HCT116 (cell line): ENCODE measurements around the gene ACTN1. TPM values are rescaled to one million over a fixed set of nuclear protein-coding genes. Genes with fewer than 3 reads are reported as not detected.

Experiments
- ATAC-seq: fragments of 200-7000 bp; cut with Tn5 transposase; 2 replicates; pipeline ENCODE4 v1.9.1; 2020; ENCODE audit warnings: mild to moderate bottlenecking, moderate library complexity
- BruUV-seq: library from RNA; stranded (reverse); fragments of 400-500 nt; replicated peaks from 2 replicates; lab custom pipeline; 2021; lab: Mats Ljungman, UMichigan
- CTCF ChIA-PET: fragments of 300-600 bp; sonication (Branson Sonifier 250); formaldehyde crosslinking; loops from one replicate; lab custom pipeline; 2021; ENCODE audit warnings: antibody characterized with exemption; lab: Charles Lee
- POLR2A ChIA-PET: fragments of 300-600, 350-600 bp; sonication (Branson Sonifier 250); formaldehyde crosslinking; loops from one replicate; lab custom pipeline; 2021; ENCODE audit warnings: antibody characterized with exemption; lab: Charles Lee
- RAD21 ChIA-PET, 2 experiments: fragments of 300-600 bp; sonication (Branson Sonifier 250); formaldehyde crosslinking; loops; one replicate each; lab custom pipeline; 2023; ENCODE audit warnings: low total read pairs in 2 of 2; ENCODE audit not compliant: uncharacterized antibody in 2 of 2, unreplicated experiment in 2 of 2, low non-redundant PET in 1 of 2; lab: Charles Lee
- DNase-seq: peaks from one replicate; pipeline ENCODE4 v3.0.0-alpha.2; 2010; ENCODE audit warnings: low read depth, low spot score
- H2AFZ ChIP-seq: fragments of 200-600 bp; shearing (Covaris generic), sonication (generic); 2 replicates; pipeline ENCODE4 v1.6.1; 2017; ENCODE audit warnings: low read depth, mixed run types, mixed read lengths, antibody characterized with exemption, low read length; ENCODE audit not compliant: poor library complexity, severe bottlenecking
- H3K27ac ChIP-seq: 2 replicates; pipeline ENCODE4 v1.5.1; 2012; ENCODE audit warnings: low read depth, low read length
- H3K27me3 ChIP-seq: fragments of 200-600 bp; sonication (generic); 2 replicates; pipeline ENCODE4 v1.6.1; 2016; ENCODE audit warnings: mixed run types, low read length, mixed read lengths; ENCODE audit not compliant: insufficient read depth
- H3K36me3 ChIP-seq, 2 experiments: fragments of 200-500 bp in 1 of 2; fragments of 200-600 bp in 1 of 2; sonication (Bioruptor generic) in 1 of 2; sonication (generic) in 1 of 2; 2 replicates each; pipeline versions ENCODE4 v1.5.1 to v1.6.1; 2014 to 2016; ENCODE audit warnings: low read length in 2 of 2, inconsistent platforms in 1 of 2, mixed read lengths in 1 of 2, mixed run types in 1 of 2; ENCODE audit not compliant: insufficient read depth in 2 of 2, control insufficient read depth in 1 of 2
- H3K4me1 ChIP-seq, 2 experiments: fragments of 200-600 bp in 1 of 2; sonication (generic) in 1 of 2; 2 replicates each; pipeline versions ENCODE4 v1.5.1 to v1.6.1; 2012 to 2017; ENCODE audit warnings: low read length in 2 of 2, inconsistent platforms in 1 of 2, mild to moderate bottlenecking in 1 of 2, mixed read lengths in 1 of 2, mixed run types in 1 of 2, moderate library complexity in 1 of 2; ENCODE audit not compliant: insufficient read depth in 2 of 2, control insufficient read depth in 1 of 2
- H3K4me2 ChIP-seq: fragments of 200-600 bp; sonication (generic); 2 replicates; pipeline ENCODE4 v1.6.1; 2017; ENCODE audit warnings: mixed run types, low read length, mixed read lengths
- H3K4me3 ChIP-seq, 2 experiments: fragments of 200-600 bp in 1 of 2; sonication (generic) in 1 of 2; replicated peaks in 1 of 2; 2 replicates each; pipeline ENCODE4 v1.5.1; 2011 to 2016; ENCODE audit warnings: low read length in 2 of 2, control low read depth in 1 of 2, low read depth in 1 of 2, mild to moderate bottlenecking in 1 of 2, mixed read lengths in 1 of 2, mixed run types in 1 of 2
- H3K79me2 ChIP-seq: fragments of 200-600 bp; sonication (generic); 2 replicates; pipeline ENCODE4 v1.6.1; 2017; ENCODE audit warnings: mild to moderate bottlenecking, mixed run types, low read length, moderate library complexity, mixed read lengths; ENCODE audit not compliant: insufficient read depth
- H3K9ac ChIP-seq: fragments of 200-600 bp; sonication (generic); 2 replicates; pipeline ENCODE4 v1.6.1; 2016; ENCODE audit warnings: low read length, mixed read lengths
- H3K9me2 ChIP-seq: fragments of 200-600 bp; sonication (generic), shearing (Covaris generic); 2 replicates; pipeline ENCODE4 v1.6.1; 2017; ENCODE audit warnings: mixed run types, mild to moderate bottlenecking, moderate library complexity; ENCODE audit not compliant: insufficient read depth
- H3K9me3 ChIP-seq, 2 experiments: fragments of 200-500 bp in 1 of 2; fragments of 200-600 bp in 1 of 2; sonication (Bioruptor generic) in 1 of 2; sonication (generic) in 1 of 2; 2 replicates each; pipeline ENCODE4 v1.6.1; 2014 to 2017; ENCODE audit warnings: low read length in 2 of 2, mixed read lengths in 2 of 2, inconsistent platforms in 1 of 2, low read depth in 1 of 2, mild to moderate bottlenecking in 1 of 2, mixed run types in 1 of 2, moderate library complexity in 1 of 2; ENCODE audit not compliant: control insufficient read depth in 1 of 2, insufficient read depth in 1 of 2
- H4K20me1 ChIP-seq: fragments of 200-600 bp; sonication (generic), shearing (Covaris generic); 2 replicates; pipeline ENCODE4 v1.6.1; 2017; ENCODE audit warnings: mixed run types, mild to moderate bottlenecking, moderate library complexity; ENCODE audit not compliant: insufficient read depth
- EGR1 ChIP-seq: IDR thresholded peaks from 2 replicates; pipeline ENCODE4 v1.6.1; 2012; ENCODE audit warnings: low read depth
- ELF1 ChIP-seq: IDR thresholded peaks from 2 replicates; pipeline ENCODE4 v1.6.1; 2012; ENCODE audit warnings: low read depth, borderline replicate concordance
- EZH2 ChIP-seq: fragments of 200-600 bp; sonication (generic); IDR thresholded peaks from 2 replicates; pipeline ENCODE4 v1.6.1; 2017; ENCODE audit warnings: antibody characterized with exemption, mixed run types
- EZH2phosphoT487 ChIP-seq: fragments of 200-600 bp; IDR thresholded peaks from 2 replicates; pipeline ENCODE4 v1.6.1; 2018; ENCODE audit warnings: antibody characterized with exemption, borderline replicate concordance
- FOSL1 ChIP-seq: IDR thresholded peaks from 2 replicates; pipeline ENCODE4 v1.6.1; 2012; ENCODE audit warnings: low read depth
- POLR2A ChIP-seq: IDR thresholded peaks from 2 replicates; pipeline ENCODE4 v1.7.0; 2011; ENCODE audit warnings: borderline replicate concordance; ENCODE audit not compliant: insufficient read depth, insufficient read length; ENCODE audit errors: extremely low read depth
- POLR2AphosphoS5 ChIP-seq: IDR thresholded peaks from 2 replicates; pipeline ENCODE4 v1.6.1; 2011; ENCODE audit warnings: mild to moderate bottlenecking, low read depth, low read length, moderate library complexity
- RAD21 ChIP-seq: IDR thresholded peaks from 2 replicates; pipeline ENCODE4 v1.6.1; 2012; ENCODE audit warnings: low read depth, mild to moderate bottlenecking
- SIN3A ChIP-seq: IDR thresholded peaks from 2 replicates; pipeline ENCODE4 v1.6.1; 2012; ENCODE audit warnings: low read depth
- SP1 ChIP-seq: IDR thresholded peaks from 2 replicates; pipeline ENCODE4 v1.6.1; 2012; ENCODE audit warnings: low read depth
- SRF ChIP-seq: IDR thresholded peaks from 2 replicates; pipeline ENCODE4 v1.6.1; 2012; ENCODE audit warnings: low read depth
- TCF7L2 ChIP-seq: IDR thresholded peaks from 2 replicates; pipeline ENCODE4 v1.7.0; 2011; ENCODE audit warnings: borderline replicate concordance, inconsistent platforms; ENCODE audit not compliant: insufficient read depth, insufficient read length; ENCODE audit errors: extremely low read depth
- YY1 ChIP-seq: IDR thresholded peaks from 2 replicates; pipeline ENCODE4 v1.6.1; 2011; ENCODE audit warnings: low read length, low read depth, moderate library complexity, mild to moderate bottlenecking; ENCODE audit not compliant: insufficient replicate concordance; ENCODE audit errors: extremely low read depth
- ZNF274 ChIP-seq: fragments of 200-500 bp; sonication (Bioruptor generic); IDR thresholded peaks from 2 replicates; pipeline ENCODE4 v1.6.1; 2014; ENCODE audit warnings: mild to moderate bottlenecking, low read depth, low read length, inconsistent platforms
- intact Hi-C: fragments of 100-400 bp; cut with micrococcal nuclease; formaldehyde crosslinking; loops from 2 replicates; pipeline ENCODE4 v1.10.0; 2022
- total RNA-seq: library from RNA; stranded (reverse); gene quantifications from one replicate; pipeline ENCODE4 v1.2.1, GENCODE V29; 2021; ENCODE audit not compliant: unreplicated experiment
- TF ChIP-seq, protein P1 (sequence below): IDR thresholded peaks from 2 replicates; pipeline ENCODE4 v1.6.1; 2012
- TF ChIP-seq, protein P2 (sequence below): IDR thresholded peaks from 2 replicates; pipeline ENCODE4 v1.6.1; 2011; ENCODE audit warnings: mild to moderate bottlenecking, low read length, moderate library complexity; ENCODE audit not compliant: insufficient replicate concordance; ENCODE audit errors: extremely low read depth
- TF ChIP-seq, protein P3 (sequence below), 3 experiments: fragments of 200-600 bp in 1 of 3; sonication (generic) in 1 of 3; IDR thresholded peaks in 2 of 3; conservative IDR thresholded peaks in 1 of 3; 2 replicates each; pipeline ENCODE4 v1.5.1; 2012 to 2017; ENCODE audit warnings: low read depth in 2 of 3, low read length in 2 of 3, antibody characterized with exemption in 1 of 3, borderline replicate concordance in 1 of 3, control low read depth in 1 of 3, mild to moderate bottlenecking in 1 of 3, mixed read lengths in 1 of 3, mixed run types in 1 of 3, moderate library complexity in 1 of 3; ENCODE audit not compliant: insufficient read depth in 1 of 3
- TF ChIP-seq, protein P4 (sequence below): IDR thresholded peaks from 2 replicates; pipeline ENCODE4 v1.6.1; 2012
- TF ChIP-seq, protein P5 (sequence below): IDR thresholded peaks from 2 replicates; pipeline ENCODE4 v1.6.1; 2012; ENCODE audit warnings: low read depth

ACTN1 gene
- total RNA-seq, 1 experiment from 2014 or later = 123 TPM

DNA sequence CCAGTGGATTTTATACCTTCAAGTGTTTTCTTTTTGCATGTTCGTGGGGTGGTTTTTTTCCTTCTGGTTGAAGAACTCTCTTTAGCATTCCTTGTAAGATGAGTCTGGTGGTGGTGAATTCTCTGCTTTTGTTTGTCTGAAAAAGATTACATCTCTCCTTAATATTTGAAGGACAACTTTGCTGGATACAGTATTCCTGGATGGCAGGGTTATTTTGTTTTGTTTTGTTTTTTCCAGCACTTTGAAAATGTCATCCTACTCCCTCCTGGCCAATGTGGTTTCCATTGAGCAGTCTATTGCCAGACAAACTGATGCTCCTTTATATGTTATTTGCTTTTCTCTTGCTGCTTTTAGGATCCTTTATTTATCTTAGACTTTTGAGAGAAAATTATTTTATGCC is 143.0 kb downstream of the ACTN1 start:
- CTCF ChIA-PET = no interaction called here
- H3K27ac ChIP-seq = no peak overlapping the region
- H3K4me3 ChIP-seq = no peak overlapping the region
- no peaks in the 10 kb centered on the region for H3K79me2 ChIP-seq
- H3K27me3 ChIP-seq = no peaks in the 10 kb centered on the region
- H3K4me1 ChIP-seq = no peaks in the 10 kb centered on the region
- no peak overlapping the region for H2AFZ ChIP-seq
- no peaks in the 10 kb centered on the region for H3K9me2 ChIP-seq
- no peaks in the 10 kb centered on the region for H3K36me3 ChIP-seq
- no peak overlapping the region for H3K4me2 ChIP-seq
- POLR2A ChIA-PET = no interaction called here
- intact Hi-C loops = no loop called here
- TF ChIP-seq, protein P1, sequence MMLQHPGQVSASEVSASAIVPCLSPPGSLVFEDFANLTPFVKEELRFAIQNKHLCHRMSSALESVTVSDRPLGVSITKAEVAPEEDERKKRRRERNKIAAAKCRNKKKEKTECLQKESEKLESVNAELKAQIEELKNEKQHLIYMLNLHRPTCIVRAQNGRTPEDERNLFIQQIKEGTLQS = no peak
- TF ChIP-seq SRF = no peak
- TF ChIP-seq POLR2A = no peak
- TF ChIP-seq ZNF274 = no peak
- TF ChIP-seq, protein P2, sequence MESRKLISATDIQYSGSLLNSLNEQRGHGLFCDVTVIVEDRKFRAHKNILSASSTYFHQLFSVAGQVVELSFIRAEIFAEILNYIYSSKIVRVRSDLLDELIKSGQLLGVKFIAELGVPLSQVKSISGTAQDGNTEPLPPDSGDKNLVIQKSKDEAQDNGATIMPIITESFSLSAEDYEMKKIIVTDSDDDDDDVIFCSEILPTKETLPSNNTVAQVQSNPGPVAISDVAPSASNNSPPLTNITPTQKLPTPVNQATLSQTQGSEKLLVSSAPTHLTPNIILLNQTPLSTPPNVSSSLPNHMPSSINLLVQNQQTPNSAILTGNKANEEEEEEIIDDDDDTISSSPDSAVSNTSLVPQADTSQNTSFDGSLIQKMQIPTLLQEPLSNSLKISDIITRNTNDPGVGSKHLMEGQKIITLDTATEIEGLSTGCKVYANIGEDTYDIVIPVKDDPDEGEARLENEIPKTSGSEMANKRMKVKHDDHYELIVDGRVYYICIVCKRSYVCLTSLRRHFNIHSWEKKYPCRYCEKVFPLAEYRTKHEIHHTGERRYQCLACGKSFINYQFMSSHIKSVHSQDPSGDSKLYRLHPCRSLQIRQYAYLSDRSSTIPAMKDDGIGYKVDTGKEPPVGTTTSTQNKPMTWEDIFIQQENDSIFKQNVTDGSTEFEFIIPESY = no peak
- TF ChIP-seq EZH2 = no peak
- no peak for TF ChIP-seq EZH2phosphoT487
- no peak for TF ChIP-seq POLR2AphosphoS5
- TF ChIP-seq YY1 = no peak
- no peak for TF ChIP-seq TCF7L2
- TF ChIP-seq SP1 = no peak
- TF ChIP-seq SIN3A = no peak
- no peak for TF ChIP-seq FOSL1
- TF ChIP-seq, protein P3, sequence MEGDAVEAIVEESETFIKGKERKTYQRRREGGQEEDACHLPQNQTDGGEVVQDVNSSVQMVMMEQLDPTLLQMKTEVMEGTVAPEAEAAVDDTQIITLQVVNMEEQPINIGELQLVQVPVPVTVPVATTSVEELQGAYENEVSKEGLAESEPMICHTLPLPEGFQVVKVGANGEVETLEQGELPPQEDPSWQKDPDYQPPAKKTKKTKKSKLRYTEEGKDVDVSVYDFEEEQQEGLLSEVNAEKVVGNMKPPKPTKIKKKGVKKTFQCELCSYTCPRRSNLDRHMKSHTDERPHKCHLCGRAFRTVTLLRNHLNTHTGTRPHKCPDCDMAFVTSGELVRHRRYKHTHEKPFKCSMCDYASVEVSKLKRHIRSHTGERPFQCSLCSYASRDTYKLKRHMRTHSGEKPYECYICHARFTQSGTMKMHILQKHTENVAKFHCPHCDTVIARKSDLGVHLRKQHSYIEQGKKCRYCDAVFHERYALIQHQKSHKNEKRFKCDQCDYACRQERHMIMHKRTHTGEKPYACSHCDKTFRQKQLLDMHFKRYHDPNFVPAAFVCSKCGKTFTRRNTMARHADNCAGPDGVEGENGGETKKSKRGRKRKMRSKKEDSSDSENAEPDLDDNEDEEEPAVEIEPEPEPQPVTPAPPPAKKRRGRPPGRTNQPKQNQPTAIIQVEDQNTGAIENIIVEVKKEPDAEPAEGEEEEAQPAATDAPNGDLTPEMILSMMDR (IDR thresholded peaks at IDR 0.05 in 2 of 3, conservative IDR thresholded peaks at IDR 0.05 in 1 of 3; ENCODE audit: borderline replicate concordance in 1 of 3, insufficient read depth in 1 of 3, low read depth in 2 of 3, low read length in 2 of 3) = no peak
- TF ChIP-seq ELF1 = no peak
- TF ChIP-seq RAD21 = no peak
- TF ChIP-seq, protein P4, sequence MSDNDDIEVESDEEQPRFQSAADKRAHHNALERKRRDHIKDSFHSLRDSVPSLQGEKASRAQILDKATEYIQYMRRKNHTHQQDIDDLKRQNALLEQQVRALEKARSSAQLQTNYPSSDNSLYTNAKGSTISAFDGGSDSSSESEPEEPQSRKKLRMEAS = no peak
- no peak for TF ChIP-seq EGR1
- TF ChIP-seq, protein P5, sequence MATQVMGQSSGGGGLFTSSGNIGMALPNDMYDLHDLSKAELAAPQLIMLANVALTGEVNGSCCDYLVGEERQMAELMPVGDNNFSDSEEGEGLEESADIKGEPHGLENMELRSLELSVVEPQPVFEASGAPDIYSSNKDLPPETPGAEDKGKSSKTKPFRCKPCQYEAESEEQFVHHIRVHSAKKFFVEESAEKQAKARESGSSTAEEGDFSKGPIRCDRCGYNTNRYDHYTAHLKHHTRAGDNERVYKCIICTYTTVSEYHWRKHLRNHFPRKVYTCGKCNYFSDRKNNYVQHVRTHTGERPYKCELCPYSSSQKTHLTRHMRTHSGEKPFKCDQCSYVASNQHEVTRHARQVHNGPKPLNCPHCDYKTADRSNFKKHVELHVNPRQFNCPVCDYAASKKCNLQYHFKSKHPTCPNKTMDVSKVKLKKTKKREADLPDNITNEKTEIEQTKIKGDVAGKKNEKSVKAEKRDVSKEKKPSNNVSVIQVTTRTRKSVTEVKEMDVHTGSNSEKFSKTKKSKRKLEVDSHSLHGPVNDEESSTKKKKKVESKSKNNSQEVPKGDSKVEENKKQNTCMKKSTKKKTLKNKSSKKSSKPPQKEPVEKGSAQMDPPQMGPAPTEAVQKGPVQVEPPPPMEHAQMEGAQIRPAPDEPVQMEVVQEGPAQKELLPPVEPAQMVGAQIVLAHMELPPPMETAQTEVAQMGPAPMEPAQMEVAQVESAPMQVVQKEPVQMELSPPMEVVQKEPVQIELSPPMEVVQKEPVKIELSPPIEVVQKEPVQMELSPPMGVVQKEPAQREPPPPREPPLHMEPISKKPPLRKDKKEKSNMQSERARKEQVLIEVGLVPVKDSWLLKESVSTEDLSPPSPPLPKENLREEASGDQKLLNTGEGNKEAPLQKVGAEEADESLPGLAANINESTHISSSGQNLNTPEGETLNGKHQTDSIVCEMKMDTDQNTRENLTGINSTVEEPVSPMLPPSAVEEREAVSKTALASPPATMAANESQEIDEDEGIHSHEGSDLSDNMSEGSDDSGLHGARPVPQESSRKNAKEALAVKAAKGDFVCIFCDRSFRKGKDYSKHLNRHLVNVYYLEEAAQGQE = no peak
- no peak for ATAC-seq
- RAD21 ChIA-PET = no interaction called here
- no peaks in the 10 kb centered on the region for H4K20me1 ChIP-seq
- no peaks in the 10 kb centered on the region for H3K9me3 ChIP-seq
- no TSS peak for BruUV-seq
- DNase-seq = no peak
- H3K9ac ChIP-seq = no peak overlapping the region
